Endothelial cell of umbilical vein (primary cell): ENCODE measurements around the gene OR12D1. TPM values are rescaled to one million over a fixed set of nuclear protein-coding genes. Genes with fewer than 3 reads are reported as not detected.

Experiments used
- Bru-seq: library from RNA; stranded (reverse); fragments of 400-500 nt; gene quantifications from one replicate; lab custom pipeline; 2021; lab: Mats Ljungman, UMichigan
- BruChase-seq, 2 experiments: library from RNA; stranded (reverse); fragments of 400-500 nt; gene quantifications; one replicate each; lab custom pipeline; 2021; lab: Mats Ljungman, UMichigan
- BruUV-seq: library from RNA; stranded (reverse); fragments of 400-500 nt; replicated peaks from 2 replicates; lab custom pipeline; 2021; lab: Mats Ljungman, UMichigan
- CTCF ChIA-PET: fragments of 300-600, 350-600 bp; sonication (Branson Sonifier 250); formaldehyde crosslinking; loops from one replicate; lab custom pipeline; 2021; ENCODE audit warnings: antibody characterized with exemption, inconsistent platforms; lab: Charles Lee
- POLR2A ChIA-PET: fragments of 300-600, 350-600 bp; sonication (Branson Sonifier 250); formaldehyde crosslinking; loops from one replicate; lab custom pipeline; 2021; ENCODE audit warnings: antibody characterized with exemption, inconsistent platforms; lab: Charles Lee
- DNase-seq: peaks from one replicate; pipeline ENCODE4 v3.0.0-alpha.2; 2011; ENCODE audit warnings: low read depth, low spot score
- FAIRE-seq: peaks from 2 replicates; lab custom pipeline; 2011; peaks lifted over from hg19 to GRCh38; lab: Jason Lieb, UNC
- H2AFZ ChIP-seq: 2 replicates; pipeline ENCODE4 v1.6.0; 2012; ENCODE audit warnings: low read depth, low read length, control low read depth, inconsistent platforms
- H3K27ac ChIP-seq: 2 replicates; pipeline ENCODE4 v1.5.1; 2011; ENCODE audit warnings: low read depth, mild to moderate bottlenecking, control low read depth, low read length, moderate library complexity; ENCODE audit not compliant: insufficient read depth
- H3K27me3 ChIP-seq, 2 experiments: 2 replicates each; pipeline versions ENCODE4 v1.6.0 to v1.6.1; 2011; ENCODE audit warnings: low read length in 2 of 2, mixed read lengths in 1 of 2; ENCODE audit not compliant: control insufficient read depth in 2 of 2, insufficient read depth in 2 of 2
- H3K36me3 ChIP-seq, 2 experiments: 2 replicates in 1 of 2; 3 replicates in 1 of 2; pipeline ENCODE4 v1.5.1; 2011; ENCODE audit warnings: low read length in 2 of 2, mild to moderate bottlenecking in 1 of 2, moderate library complexity in 1 of 2; ENCODE audit not compliant: control insufficient read depth in 2 of 2, insufficient read depth in 2 of 2; ENCODE audit errors: extremely low read depth in 1 of 2
- H3K4me1 ChIP-seq: 3 replicates; pipeline ENCODE4 v1.5.1; 2011; ENCODE audit warnings: mild to moderate bottlenecking, low read length; ENCODE audit not compliant: control insufficient read depth, insufficient read depth; ENCODE audit errors: extremely low read depth
- H3K4me2 ChIP-seq: 2 replicates; pipeline ENCODE4 v1.6.1; 2011; ENCODE audit warnings: low read length, control low read depth, mixed read lengths; ENCODE audit not compliant: insufficient read depth
- H3K4me3 ChIP-seq, 3 experiments: fragments of 200-600 bp in 1 of 3; sonication (generic), shearing (Covaris generic) in 1 of 3; replicated peaks in 1 of 3; 2 replicates each; pipeline ENCODE4 v1.5.1; 2011 to 2016; ENCODE audit warnings: control low read depth in 3 of 3, low read length in 3 of 3, mild to moderate bottlenecking in 2 of 3, inconsistent platforms in 1 of 3, low read depth in 1 of 3, moderate library complexity in 1 of 3; ENCODE audit not compliant: insufficient read depth in 1 of 3
- H3K79me2 ChIP-seq: 2 replicates; pipeline ENCODE4 v1.6.0; 2012; ENCODE audit warnings: low read length, inconsistent platforms; ENCODE audit not compliant: control insufficient read depth, insufficient read depth
- H3K9ac ChIP-seq: replicated peaks from 2 replicates; pipeline ENCODE3; 2011; ENCODE audit warnings: low read length, control low read depth; ENCODE audit not compliant: insufficient read depth; ENCODE audit errors: extremely low read depth
- H3K9me1 ChIP-seq: replicated peaks from 3 replicates; pipeline ENCODE4 v1.6.0; 2011; ENCODE audit warnings: mild to moderate bottlenecking, low read length; ENCODE audit not compliant: control insufficient read depth, insufficient read depth; ENCODE audit errors: extremely low read depth
- H3K9me3 ChIP-seq: replicated peaks from 2 replicates; pipeline ENCODE4 v1.5.1; 2012; ENCODE audit warnings: low read length, inconsistent platforms; ENCODE audit not compliant: control insufficient read depth, insufficient read depth
- H4K20me1 ChIP-seq: replicated peaks from 2 replicates; pipeline ENCODE3; 2011; ENCODE audit warnings: mild to moderate bottlenecking, low read length; ENCODE audit not compliant: control insufficient read depth, insufficient read depth; ENCODE audit errors: extremely low read depth
- CTCF ChIP-seq, 2 donors: IDR thresholded peaks; 1 replicate in 1 of 2; 2 replicates in 1 of 2; pipeline ENCODE4 v1.5.1; 2011; ENCODE audit warnings: low read length in 2 of 2, mild to moderate bottlenecking in 2 of 2, moderate library complexity in 2 of 2, control low read depth in 1 of 2, inconsistent platforms in 1 of 2, low read depth in 1 of 2; ENCODE audit not compliant: insufficient read depth in 1 of 2; ENCODE audit errors: extremely low read depth in 1 of 2
- EZH2 ChIP-seq: IDR thresholded peaks from 2 replicates; pipeline ENCODE4 v1.6.1; 2012; ENCODE audit warnings: borderline replicate concordance, low read depth, mild to moderate bottlenecking, moderate library complexity, low read length, inconsistent platforms; ENCODE audit not compliant: severe bottlenecking
- FOS ChIP-seq: IDR thresholded peaks from 2 replicates; pipeline ENCODE4 v1.6.1; 2011; ENCODE audit warnings: mild to moderate bottlenecking, low read length, moderate library complexity, borderline replicate concordance; ENCODE audit not compliant: insufficient read depth
- GATA2 ChIP-seq: IDR thresholded peaks from 2 replicates; pipeline ENCODE4 v1.7.0; 2011; ENCODE audit warnings: low read depth, mild to moderate bottlenecking, moderate library complexity, mixed read lengths, low read length; ENCODE audit not compliant: insufficient read length, insufficient read depth
- JUN ChIP-seq: IDR thresholded peaks from 2 replicates; pipeline ENCODE4 v1.6.1; 2011; ENCODE audit warnings: borderline replicate concordance, low read depth; ENCODE audit not compliant: insufficient read length, insufficient read depth
- MAX ChIP-seq: IDR thresholded peaks from 2 replicates; pipeline ENCODE4 v1.6.1; 2011; ENCODE audit not compliant: insufficient read depth, insufficient read length
- MYC ChIP-seq: IDR thresholded peaks from one replicate; pipeline ENCODE4 v1.6.1; 2011; ENCODE audit warnings: mild to moderate bottlenecking, low read depth, low read length
- POLR2A ChIP-seq: IDR thresholded peaks from 2 replicates; pipeline ENCODE4 v1.6.1; 2012; ENCODE audit warnings: low read depth, mild to moderate bottlenecking, control low read depth, low read length
- POLR2AphosphoS5 ChIP-seq: IDR thresholded peaks from 2 replicates; pipeline ENCODE4 v1.6.1; 2012; ENCODE audit warnings: low read depth, mild to moderate bottlenecking, control low read depth, low read length, moderate library complexity; ENCODE audit not compliant: insufficient read depth
- dilution Hi-C: fragments of 300-500 bp; cut with MboI; formaldehyde crosslinking; loops from one replicate; pipeline ENCODE4 v1.15.0; 2019; ENCODE audit warnings: low sequenced_read_pairs; ENCODE audit not compliant: extremely low pct_ligation_motif_present
- intact Hi-C: fragments of 100-400 bp; cut with micrococcal nuclease; formaldehyde crosslinking; loops from one replicate; pipeline ENCODE4 v1.10.0; 2022
- long read RNA-seq: library from polyadenylated mRNA; stranded (forward); transcript quantifications from one replicate; pipeline ENCODE4 v2.0.0, GENCODE V29; 2021
- polyA minus RNA-seq, 3 experiments: library from RNA; depleted of rRNA, polyadenylated mRNA; stranded (reverse); fragments of >200 nt; gene quantifications; 1 replicate in 1 of 3; 2 replicates in 2 of 3; pipeline ENCODE4 v1.2.3, GENCODE V29; 2011
- polyA plus RNA-seq, 4 experiments: library from polyadenylated mRNA; depleted of rRNA in 3 of 4; stranded (reverse) in 3 of 4; unstranded in 1 of 4; fragments of >200 nt; gene quantifications; 2 replicates each; pipeline versions ENCODE4 v1.2.1 to v1.2.3, GENCODE V29; 2011 to 2012; ENCODE audit warnings: missing spikeins in 1 of 4
- total RNA-seq: library from RNA; stranded (reverse); gene quantifications from 2 replicates; pipeline ENCODE4 v1.2.3, GENCODE V29; 2021

The OR12D1 gene
- total RNA-seq (not detected in 2 replicates), polyA plus RNA-seq (not detected in 2 replicates), polyA minus RNA-seq (not detected in 2 replicates), Bru-seq, nascent RNA (not detected), BruChase-seq, experiment 1, labeled RNA remaining after a 6-hour chase (not detected), BruChase-seq, experiment 2, labeled RNA remaining after a 2-hour chase (not detected)
- not detected in 2 replicates for polyA plus RNA-seq (2011; cell fraction: cytosol; rRNA removed)
- not detected in 2 replicates for polyA plus RNA-seq (2011; cell fraction: nucleus; rRNA removed)
- polyA plus RNA-seq (2012) = not detected in 2 replicates
- not detected for polyA minus RNA-seq (2011; cell fraction: cytosol; rRNA and poly(A)+ RNA removed)
- not detected in 2 replicates for polyA minus RNA-seq (2011; cell fraction: nucleus; rRNA and poly(A)+ RNA removed)
- long read RNA-seq = 0 reads

GRCh38 chr6:29414588-29414987, at the start of gene OR12D1:
Gene OR12D1 (plus strand): TSS chr6:29414928.
- CTCF ChIA-PET = no interaction called here
- no peak for FAIRE-seq
- dilution Hi-C loops = no loop called here

GRCh38 chr6:29368765-29369164, 46.0 kb upstream of the OR12D1 start, which contains the start of gene OR5V1:
Gene OR5V1 (minus strand): TSS chr6:29368865. CDS start chr6:29356195, 12,670 bp downstream.
- H3K4me1 ChIP-seq = no peaks in the 10 kb centered on the region
- no peaks in the 10 kb centered on the region for H3K9me3 ChIP-seq
- H3K9me1 ChIP-seq = no peaks in the 10 kb centered on the region
- dilution Hi-C loops (no loop called here), intact Hi-C loops (no loop called here)
- H2AFZ ChIP-seq = no peak within 1 kb of the TSS
- H4K20me1 ChIP-seq = no peaks in the 10 kb centered on the region
- no peak for FAIRE-seq
- H3K36me3 ChIP-seq = no peaks in the 10 kb centered on the region
- no peaks in the 10 kb centered on the region for H3K27me3 ChIP-seq
- CTCF ChIA-PET = no interaction called here
- DNase-seq = no peak
- H3K4me2 ChIP-seq = no peak within 1 kb of the TSS
- no TSS peak for BruUV-seq
- TF ChIP-seq MAX (no peak), POLR2AphosphoS5 (no peak), EZH2 (no peak), POLR2A (no peak), MYC (no peak), GATA2 (no peak), CTCF (IDR thresholded peaks at IDR 0.05; ENCODE audit: extremely low read depth in 1 of 2, insufficient read depth in 1 of 2, low read depth in 1 of 2, low read length in 2 of 2) (no peak), FOS (no peak), JUN (no peak)
- no peak within 1 kb of the TSS for H3K27ac ChIP-seq
- no peak within 1 kb of the TSS for H3K9ac ChIP-seq
- no peaks in the 10 kb centered on the region for H3K79me2 ChIP-seq
- no peak within 1 kb of the TSS for H3K4me3 ChIP-seq
- POLR2A ChIA-PET = no interaction called here

More at GRCh38 chr6:29414588-29414987, at the start of gene OR12D1:
- H3K4me2 ChIP-seq = no peak within 1 kb of the TSS
- no peak within 1 kb of the TSS for H3K9ac ChIP-seq
- no TSS peak for BruUV-seq
- H3K4me1 ChIP-seq = no peaks in the 10 kb centered on the region
- H2AFZ ChIP-seq = no peak within 1 kb of the TSS
- POLR2A ChIA-PET = no interaction called here
- TF ChIP-seq POLR2AphosphoS5 = no peak
- no peak for TF ChIP-seq MYC
- no peak for TF ChIP-seq POLR2A
- H3K9me3 ChIP-seq = peaks cover 2% of the 10 kb centered on the region
- H3K79me2 ChIP-seq = no peaks in the 10 kb centered on the region
- H3K36me3 ChIP-seq = no peaks in the 10 kb centered on the region
- no peaks in the 10 kb centered on the region for H3K27me3 ChIP-seq
- intact Hi-C loops = no loop called here
- DNase-seq = no peak
- no peaks in the 10 kb centered on the region for H4K20me1 ChIP-seq
- no peaks in the 10 kb centered on the region for H3K9me1 ChIP-seq
- no peak within 1 kb of the TSS for H3K4me3 ChIP-seq
- no peak within 1 kb of the TSS for H3K27ac ChIP-seq
